Measurements from ENCODE around the gene ERC2.

The ERC2 gene

DNA sequence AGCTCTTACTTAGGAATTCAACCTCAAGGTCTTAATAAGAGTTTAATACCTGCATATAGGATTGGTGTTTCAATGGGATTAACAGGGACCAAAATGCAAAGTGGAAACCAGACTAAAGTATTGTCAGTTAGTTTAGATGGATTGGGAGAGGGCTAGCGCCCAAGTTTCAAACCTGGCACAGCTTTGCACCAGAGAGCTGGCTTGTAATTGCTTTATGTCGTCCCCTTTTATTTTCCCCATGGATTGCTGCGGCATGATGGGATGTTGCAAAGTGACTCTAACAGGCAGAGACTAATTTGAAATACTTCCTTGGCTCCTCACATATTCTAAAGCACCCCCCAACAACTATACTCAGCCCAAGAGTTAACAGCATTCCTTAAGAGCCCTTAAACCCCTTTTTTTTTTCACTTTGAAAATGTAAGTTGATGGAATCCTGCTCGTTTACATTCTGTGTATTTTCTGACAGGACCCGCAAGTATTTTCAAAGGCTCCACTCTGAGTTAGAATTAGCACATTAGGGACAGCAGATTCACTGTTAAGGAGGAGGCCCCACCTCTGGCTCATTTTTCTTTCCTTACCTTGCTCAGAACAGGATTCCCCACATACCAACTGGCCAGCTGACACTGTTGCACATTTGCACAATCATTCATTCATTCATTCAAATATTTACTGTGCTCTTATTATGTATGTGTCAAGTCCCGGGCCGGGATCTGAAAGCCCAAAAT is 214.2 kb downstream of the ERC2 start:
- no peak for DNase-seq (ENCODE audit: low spot score)

DNA sequence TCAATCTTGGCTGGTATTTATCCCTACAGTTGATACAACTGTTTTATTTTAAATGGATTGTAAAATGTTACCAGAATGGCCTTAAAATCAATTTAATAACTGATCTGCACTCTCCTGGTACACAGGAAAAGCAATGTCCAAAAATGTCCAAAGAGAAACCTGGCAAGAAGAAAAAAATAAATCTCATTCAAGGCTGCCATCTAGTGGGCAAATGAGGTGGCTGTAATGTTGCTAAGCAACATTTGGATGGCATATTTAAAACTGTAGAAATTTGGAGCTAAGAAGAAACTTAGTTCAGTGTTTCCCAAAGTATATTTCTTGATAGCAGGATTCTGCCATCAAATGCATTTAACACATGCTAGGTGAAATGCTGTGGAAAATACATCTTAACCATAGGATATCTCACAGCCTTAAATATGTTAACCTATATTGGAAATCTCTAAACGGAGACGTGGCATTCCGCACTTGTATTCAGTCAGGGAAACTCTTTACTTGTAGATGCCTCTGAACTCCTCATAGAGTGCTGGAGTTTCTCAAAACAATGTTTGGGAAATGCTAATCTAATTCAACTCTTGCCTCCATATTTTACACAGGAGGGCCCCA is 216.8 kb downstream of the ERC2 start:
- peak; percentile 29 for DNase-seq (ENCODE audit: low spot score)

DNA sequence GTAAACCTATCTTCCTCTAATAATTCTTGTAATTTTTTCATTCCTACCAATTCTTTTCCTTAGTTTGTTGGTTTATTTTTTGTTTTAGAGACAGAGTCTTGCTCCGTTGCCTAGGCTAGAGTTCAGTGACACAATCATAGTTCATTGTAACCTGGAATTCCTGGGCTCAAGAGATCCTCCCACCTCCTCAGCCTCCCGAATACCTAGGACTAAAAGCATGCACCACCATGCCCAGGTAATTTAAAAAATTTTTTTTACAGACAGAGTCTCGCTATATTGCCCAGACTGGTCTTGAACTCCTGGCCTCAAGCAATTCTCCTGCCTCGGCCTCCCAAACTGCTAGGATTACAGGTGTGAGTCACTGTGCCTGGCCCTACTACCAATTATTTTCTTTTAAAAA is 220.2 kb downstream of the ERC2 start:
- no peak for DNase-seq (ENCODE audit: low spot score)

DNA sequence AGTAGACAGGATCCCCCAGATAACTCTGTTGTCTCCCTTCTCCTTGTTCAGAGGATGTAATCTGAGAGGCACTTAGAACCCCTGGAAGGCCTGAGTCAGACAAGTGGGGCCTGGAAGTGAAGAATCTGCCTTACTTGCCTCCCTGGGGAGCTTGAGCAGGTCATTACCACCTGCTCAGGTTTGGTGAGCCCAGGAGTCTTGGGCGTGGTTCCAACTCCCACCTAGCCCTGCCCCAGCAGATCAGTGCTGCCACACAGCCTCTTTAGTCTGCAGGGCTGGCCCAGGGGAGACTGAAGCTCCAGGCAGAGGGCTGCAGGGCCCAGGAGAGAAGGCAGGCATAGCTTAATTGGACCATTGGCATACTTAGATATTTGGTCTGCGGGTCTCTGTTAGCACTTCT is 230.0 kb downstream of the ERC2 start:
- DNase-seq (ENCODE audit: low spot score): no peak

DNA sequence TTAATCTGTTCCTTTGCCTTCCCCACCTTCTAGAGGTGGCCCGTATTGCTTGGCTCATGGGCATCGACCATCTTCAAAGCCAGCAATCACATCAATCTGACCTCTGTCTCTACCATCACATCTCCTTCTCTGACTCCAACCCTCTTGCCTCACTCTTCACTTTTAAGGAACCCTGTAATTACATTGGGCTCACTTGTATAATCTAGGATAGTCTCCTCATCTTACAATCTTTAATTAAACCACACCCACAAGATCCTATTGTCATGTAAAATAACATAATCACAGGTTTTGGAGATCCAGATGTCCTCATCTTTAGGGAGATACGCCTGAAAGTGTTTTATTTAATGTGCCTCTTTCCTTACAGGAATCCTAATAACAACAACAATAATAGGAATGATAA is 234.5 kb downstream of the ERC2 start:
- no peak for DNase-seq (ENCODE audit: low spot score)

DNA sequence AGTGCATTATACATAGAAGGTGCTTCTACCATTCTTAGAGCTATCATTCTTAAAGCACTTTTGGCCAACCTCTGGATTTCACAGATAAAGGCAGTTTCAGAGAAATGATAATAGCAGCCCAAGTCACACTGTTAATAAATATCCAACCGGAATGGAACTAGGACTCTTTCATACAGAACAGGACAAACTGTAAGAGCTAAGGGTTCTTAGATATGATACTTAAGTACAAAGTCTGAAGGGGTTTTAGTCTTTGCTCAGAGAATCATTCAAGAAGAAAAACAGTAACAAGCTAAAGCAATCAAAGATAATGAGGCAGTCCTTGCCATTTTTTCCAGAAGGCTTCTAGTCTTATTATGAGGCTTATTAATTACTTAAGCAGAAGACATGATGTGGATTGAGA is 239.0 kb downstream of the ERC2 start:
- DNase-seq (ENCODE audit: low spot score): no peak

DNA sequence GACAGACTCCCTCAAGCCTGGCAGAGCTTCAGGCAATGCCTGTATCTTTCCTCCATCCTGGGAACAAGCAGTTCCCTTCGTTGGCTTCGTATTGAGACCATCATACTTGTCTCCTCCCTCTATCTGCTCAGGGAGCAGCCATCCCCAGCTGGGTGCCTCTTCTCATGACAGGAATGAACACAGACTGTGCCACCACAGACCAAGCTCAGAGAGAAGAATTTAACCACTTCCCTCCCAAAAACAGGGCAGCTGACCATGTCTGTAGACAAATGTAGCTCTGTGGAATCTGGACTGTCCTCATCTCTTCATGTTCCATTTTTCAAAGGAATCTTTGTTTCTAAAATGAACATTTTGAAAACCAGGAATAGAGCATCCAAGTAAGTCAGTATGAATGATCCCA is 245.4 kb downstream of the ERC2 start:
- DNase-seq (ENCODE audit: low spot score): no peak

DNA sequence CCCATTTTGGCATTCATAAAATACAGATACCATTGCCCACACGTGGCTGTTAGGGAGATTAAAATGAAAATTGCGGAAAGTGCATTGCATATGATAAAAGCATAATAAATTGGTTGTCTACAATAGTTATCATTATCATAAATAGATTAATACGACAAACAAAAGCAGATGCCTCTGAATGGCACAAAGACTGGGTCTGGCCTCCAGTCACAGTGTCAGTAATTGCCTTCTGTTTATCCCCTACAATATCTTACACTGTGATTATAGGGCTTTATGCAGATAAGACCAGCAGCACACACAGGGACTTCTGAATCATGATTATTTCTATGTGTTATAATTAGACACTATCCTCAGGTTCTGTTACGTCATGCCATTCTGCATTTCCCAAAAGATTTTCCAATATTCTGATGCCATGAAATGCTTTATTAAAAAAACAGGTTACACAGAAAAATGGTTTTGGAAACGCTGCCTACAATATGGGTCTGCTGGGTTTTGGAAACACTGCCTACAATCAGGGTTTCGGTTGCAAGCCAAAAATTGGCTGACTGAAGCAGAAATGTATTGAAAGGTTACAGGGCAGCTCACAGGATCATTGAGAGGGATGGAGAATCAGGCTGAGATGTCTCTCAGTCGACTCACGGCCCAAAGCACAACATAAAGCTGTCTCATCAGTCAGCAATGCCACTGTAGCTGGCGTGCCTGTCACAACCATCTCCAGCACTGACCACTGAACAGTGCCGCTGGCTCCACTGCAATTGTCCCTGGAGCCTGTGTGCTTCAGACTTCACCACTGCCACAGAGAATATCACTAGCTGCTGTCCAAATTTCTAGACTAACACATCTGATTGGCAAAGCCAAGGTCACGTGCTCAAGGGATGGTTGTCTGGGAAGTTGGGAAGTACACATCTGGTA is 248.1 kb downstream of the ERC2 start:
- DNase-seq (ENCODE audit: low spot score): no peak

DNA sequence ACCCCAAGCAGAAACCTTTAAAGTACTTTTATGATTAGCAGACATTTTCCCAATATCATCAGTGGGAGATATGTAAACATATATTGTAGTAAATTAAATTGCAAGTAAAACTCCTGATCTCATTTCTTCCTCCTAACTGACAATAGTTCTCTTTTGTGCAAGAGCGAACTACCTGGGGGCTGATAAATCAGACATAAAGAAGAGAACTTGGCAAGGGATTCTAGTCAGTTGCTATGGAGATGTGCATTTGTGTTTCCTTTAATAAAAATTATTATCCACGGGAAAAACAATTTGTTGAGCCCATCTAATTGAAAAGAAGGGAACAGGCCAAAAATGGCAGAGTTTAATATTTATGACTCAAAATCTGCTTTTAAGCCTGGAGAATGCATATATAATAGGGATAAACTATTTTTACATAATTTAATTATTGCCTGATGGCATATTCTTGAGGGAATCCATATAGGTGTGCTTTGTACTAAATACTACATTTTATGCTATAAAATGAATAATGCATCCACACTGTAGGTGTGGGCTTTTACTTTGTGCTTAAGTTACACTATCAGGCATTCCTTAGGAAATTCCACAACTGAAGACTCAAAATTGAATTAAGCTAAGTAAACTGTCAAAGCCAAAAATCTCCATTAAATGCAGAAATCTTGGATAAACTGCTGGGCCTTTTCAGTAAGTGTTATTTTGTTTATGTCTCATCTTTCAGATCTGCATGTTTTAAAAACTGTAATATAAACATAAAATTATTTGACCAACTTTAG is 258.1 kb downstream of the ERC2 start:
- DNase-seq (ENCODE audit: low spot score): no peak

DNA sequence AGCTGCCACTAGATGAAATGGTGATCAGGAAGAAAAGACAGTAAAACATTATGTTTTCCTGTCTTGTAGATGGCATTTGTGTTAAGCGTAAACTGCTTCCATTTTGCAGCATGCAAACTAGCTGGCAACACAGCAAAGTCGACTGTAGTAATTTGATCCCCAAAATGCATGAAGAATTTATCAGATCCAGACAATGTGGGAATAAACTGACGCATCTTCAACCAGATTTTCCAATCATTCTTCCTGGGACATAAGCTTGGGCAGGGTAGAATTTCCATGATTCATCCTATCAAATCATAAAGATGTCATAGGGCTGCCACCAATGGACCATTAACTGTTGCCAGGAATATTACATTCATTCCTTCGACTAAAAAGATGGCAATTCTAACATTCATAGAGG is 260.3 kb downstream of the ERC2 start:
- DNase-seq (ENCODE audit: low spot score): no peak

DNA sequence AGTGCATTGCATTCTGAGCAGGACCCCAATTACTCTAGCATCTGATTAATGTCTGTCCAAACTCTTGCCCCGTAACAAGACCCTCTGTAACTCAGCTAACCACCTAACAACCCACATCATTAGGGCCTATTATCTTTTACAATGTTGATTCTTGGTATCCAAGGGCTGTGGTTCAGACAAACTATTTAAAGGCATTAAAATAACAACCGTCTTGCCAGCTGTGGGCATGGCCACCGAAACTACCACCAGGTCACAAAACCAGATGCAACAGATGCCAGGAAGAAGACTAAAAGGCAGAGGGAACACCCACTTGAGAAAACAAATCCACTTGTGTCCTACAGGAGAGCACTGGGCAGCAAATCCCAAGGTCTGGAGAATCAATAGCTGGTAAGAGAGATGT is 262.9 kb downstream of the ERC2 start:
- no peak for DNase-seq (ENCODE audit: low spot score)

DNA sequence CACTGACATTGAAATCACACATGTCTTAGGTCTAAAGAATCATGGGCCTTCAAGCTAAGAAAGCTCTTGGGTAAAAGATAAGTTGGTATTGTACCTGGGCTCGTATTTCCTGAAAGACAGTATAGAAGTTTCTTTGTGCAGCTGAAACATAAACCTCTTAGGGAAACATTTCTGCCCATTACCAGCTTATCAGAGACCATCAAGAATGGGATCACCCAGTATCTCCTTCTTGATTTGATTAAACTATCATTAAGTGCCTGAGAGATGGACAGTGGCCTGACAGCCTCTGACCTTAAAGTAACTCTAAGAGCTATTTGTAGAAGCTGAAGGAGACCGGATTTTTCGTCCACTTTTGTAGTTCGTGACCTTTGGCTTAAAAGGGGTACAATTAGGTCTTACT is 265.3 kb downstream of the ERC2 start:
- DNase-seq (ENCODE audit: low spot score): no peak

DNA sequence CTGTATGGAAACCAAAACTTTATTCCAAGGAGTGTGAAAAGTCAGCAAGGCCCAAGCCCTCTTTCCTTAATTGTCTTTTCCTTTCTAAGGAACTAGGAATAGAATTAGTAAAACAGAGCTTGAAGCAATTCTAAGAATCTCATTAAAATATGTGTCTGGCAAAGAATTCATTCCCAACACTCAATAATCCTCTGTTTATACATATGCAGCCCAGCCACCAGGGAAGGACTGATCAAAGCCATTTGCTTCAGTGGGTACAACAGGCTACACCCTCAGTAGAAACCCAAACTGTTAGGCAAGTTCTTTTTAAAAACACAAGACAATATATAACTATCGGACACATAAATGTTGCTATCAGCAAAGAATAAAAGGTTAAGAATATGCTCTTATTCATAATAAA is 266.9 kb downstream of the ERC2 start:
- DNase-seq (ENCODE audit: low spot score): no peak

DNA sequence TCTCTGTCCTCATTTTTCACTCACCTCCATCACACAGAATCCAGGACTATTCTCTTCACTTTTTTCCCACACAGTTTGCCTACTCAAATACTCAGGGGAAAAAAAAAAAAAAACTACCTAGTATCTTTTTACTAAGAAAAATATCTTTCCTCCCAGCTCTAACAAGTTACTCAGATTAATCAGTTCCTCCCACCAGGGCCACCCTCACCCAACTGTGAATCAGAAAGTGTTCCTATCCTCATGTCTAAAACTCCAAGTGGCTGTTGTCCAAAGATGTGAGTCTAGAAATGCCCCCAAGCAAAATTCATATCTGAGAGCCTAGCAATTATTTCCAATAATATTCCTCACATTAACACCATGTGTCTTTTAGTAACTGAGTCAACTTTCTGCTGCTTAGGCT is 268.0 kb downstream of the ERC2 start:
- DNase-seq (ENCODE audit: low spot score): no peak

DNA sequence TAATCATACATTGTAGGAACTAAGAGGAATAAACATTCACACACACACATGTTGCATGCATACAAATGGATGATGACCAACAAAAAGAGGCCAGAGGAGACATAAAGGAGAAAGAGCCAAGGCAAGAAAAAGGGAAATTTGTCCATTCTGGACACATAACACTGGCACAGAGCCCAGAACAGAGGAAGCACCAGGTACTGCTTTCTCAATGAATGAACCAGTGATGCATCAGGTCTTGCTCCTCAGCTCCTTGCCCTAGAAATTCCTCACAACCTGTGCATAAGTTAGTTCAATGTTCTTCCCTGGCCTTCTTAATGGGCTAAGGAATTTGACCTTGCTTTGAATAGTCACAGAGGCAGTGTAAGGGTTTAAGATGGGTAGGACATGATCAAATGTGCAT is 270.3 kb downstream of the ERC2 start:
- no peak for DNase-seq (ENCODE audit: low spot score)

DNA sequence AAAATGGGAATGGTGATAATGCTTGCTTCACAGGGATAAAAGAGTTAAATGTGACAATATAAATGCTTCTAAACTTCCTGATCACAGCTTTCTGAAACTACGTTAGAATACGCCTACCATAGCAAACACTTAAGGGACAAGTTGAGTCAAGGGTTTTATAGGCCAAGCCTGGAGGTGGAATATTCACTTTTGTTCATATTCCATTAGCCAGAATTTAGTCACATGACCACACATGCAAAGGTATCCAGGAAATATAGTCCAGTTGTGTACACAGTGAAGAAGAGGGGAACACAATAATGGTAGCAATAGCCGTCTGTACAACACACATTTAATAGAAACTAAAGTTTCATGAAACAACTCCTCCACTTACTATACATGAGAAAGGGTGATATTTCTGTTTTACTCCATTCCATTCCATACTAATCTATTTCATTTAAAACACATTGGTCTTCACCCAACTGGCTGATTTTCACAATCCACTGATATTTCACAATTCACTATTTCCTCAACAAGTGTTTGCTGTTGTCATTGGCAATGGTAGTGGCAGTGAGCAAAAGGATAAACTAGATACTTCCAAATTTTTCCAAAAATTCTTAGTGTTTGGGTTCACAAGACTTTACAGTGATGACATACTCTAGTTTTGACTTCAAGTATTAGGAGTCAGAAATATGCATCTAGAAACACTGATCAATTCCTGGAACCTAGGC is 270.9 kb downstream of the ERC2 start:
- no peak for DNase-seq (ENCODE audit: low spot score)

DNA sequence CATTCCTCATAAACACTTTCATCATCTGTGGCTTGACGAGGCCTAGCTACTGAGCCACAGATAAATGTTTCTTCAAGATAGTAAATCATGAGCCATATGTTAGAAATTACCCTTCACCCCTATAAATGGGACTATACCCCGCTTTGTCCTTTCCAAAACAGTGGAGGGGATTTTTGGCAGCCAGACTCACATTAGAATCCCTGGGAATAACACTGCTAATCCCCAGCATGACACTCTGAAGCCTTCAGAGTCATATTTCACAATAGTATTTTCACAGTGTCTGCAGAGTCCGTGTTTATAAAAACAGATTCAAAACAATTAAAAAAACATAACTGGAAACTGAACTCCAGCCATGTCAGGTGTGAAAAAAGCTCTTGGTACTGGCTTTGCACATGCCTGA is 271.6 kb downstream of the ERC2 start:
- no peak for DNase-seq (ENCODE audit: low spot score)

DNA sequence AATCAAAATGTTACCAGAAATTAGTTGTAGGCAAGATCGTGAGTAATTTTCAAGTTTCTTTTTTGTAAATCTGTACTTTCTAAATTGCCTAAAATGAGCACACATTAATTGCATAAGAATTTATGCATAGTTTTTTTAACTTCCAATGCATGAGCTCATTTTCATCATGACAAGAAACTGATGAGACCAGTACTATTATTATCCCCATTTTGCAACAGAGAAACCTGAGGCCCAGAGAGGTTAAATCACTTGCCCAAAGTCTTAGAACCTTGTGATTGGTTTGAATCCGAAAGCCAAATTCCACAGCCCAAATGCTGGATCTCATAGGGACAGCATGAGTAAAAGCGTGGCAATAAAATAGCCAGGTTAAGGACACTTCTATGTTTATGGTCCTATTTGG is 274.7 kb downstream of the ERC2 start:
- no peak for DNase-seq (ENCODE audit: low spot score)

DNA sequence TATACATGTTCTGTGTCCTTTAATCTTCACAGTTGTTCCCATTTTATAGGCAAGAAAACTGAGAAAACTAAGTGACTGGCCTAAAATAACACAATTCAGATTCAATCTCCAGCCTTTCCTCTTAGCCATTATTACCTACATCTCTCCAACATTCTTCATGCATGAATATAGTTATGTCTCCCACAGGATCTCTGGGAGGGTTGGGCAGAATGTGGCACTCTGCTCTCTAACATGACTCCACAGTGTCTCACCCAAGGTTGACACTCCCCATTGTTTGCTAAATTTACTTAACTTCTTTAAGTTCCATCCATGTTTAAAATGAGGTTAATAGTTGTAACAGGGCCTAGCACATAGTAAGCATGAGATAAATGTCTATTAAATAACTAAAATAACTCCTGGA is 276.3 kb downstream of the ERC2 start:
- no peak for DNase-seq (ENCODE audit: low spot score)

DNA sequence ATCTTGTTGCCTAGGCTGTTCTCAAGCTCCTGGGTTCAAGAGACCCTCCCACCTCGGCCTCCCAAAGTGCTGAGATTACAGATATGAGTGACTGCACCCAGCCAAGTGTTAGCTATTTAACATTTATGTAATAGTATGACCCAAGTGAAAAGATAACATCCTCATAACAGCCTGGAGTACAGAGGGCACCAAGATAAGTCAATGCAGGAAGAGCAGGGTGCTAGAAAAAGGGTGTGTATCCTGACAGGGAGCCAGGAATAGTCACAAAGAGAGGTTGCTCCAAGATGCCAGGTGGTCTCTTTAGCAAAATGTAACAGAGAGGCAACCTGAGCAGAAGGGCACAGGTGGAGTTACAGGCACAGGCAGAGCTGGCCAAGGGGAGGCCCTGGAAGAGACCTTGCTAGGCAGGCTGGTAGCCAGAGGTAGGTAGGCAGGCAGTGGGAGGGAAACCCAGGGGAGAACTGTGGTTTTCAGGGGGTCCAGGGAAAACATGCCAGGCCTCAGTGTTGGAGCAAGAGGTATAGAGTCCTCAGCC is 277.4 kb downstream of the ERC2 start:
- DNase-seq (ENCODE audit: low spot score): no peak

DNA sequence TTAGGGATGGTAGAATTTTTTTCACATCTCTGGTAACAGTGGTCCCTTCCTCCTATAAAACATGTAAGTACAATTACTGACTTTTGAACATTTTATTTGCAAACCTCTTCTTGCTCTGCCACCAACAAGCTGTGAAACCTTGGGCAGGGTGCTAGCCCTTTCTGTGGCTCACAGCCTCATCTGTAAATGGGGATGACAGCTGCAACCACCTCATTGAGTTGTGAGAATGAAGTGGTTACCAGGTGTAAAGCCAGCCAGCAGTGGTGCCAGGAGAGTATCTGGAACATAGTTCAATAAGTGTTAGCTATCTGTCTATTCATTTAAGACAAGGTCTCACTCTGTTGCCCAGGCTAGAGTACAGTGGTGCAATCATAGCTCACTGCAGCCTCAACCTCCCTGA is 278.1 kb downstream of the ERC2 start:
- no peak for DNase-seq (ENCODE audit: low spot score)

DNA sequence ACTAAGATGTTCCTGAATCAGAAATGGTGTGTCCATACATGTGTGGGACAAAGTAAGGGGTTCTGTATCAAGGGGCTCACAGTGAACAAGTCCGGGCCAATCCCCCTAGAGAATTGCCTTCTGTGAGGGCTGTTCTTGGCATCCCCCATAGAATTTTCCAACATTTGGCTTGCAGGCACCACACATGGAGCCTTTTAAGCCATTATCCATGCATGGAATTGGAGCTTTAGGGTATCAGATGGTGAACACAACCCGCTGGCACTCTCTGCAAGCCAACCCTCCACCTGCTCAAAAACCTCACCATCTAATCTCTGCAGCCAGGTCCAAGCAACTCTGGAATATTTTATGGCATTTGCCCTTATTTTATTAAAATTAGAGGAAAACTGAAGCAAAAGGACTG is 278.7 kb downstream of the ERC2 start:
- no peak for DNase-seq (ENCODE audit: low spot score)
